H1 (cell line): ENCODE data around the gene FHIT. TPM values are rescaled to one million over a fixed set of nuclear protein-coding genes. Genes with fewer than 3 reads are reported as not detected.

ENCODE experiments used
- CTCF ChIA-PET: fragments of 300-600 bp; sonication (Branson Sonifier 250); formaldehyde crosslinking; loops from one replicate; lab custom pipeline; 2021; ENCODE audit not compliant: partially characterized antibody; lab: Charles Lee
- POLR2A ChIA-PET: fragments of 300-600 bp; sonication (Branson Sonifier 250); formaldehyde crosslinking; loops from one replicate; lab custom pipeline; 2021; ENCODE audit warnings: inconsistent platforms; ENCODE audit not compliant: partially characterized antibody; lab: Charles Lee
- DNase-seq, 2 experiments: peaks; one replicate each; pipeline versions ENCODE4 v3.0.0 to v3.0.0-alpha.2; 2010 to 2022; ENCODE audit warnings: low spot score in 2 of 2, low read depth in 1 of 2, mixed read lengths in 1 of 2
- FAIRE-seq: peaks from 2 replicates; lab custom pipeline; 2011; peaks lifted over from hg19 to GRCh38; lab: Jason Lieb, UNC
- H2AFZ ChIP-seq: 2 replicates; pipeline ENCODE4 v1.8.1; 2012; ENCODE audit warnings: low read length, inconsistent platforms
- H2AK5ac ChIP-seq: 2 replicates; pipeline ENCODE4 v1.6.1; 2013; ENCODE audit warnings: low read depth, low read length
- H2BK120ac ChIP-seq: replicated peaks from 2 replicates; pipeline ENCODE3; 2013; ENCODE audit warnings: low read depth, low read length, inconsistent platforms
- H2BK12ac ChIP-seq: 2 replicates; pipeline ENCODE4 v1.6.1; 2013; ENCODE audit warnings: low read depth, low read length
- H2BK15ac ChIP-seq: 2 replicates; pipeline ENCODE4 v1.6.1; 2013; ENCODE audit warnings: low read length
- H2BK20ac ChIP-seq: 2 replicates; pipeline ENCODE4 v1.6.1; 2013; ENCODE audit warnings: low read length
- H2BK5ac ChIP-seq: 2 replicates; pipeline ENCODE4 v1.6.1; 2013; ENCODE audit warnings: low read depth, low read length
- H3K14ac ChIP-seq: 2 replicates; pipeline ENCODE4 v1.6.1; 2013; ENCODE audit warnings: inconsistent platforms; ENCODE audit not compliant: insufficient read length
- H3K18ac ChIP-seq: 2 replicates; pipeline ENCODE4 v1.6.1; 2013; ENCODE audit warnings: low read length; ENCODE audit errors: extremely low read depth
- H3K23ac ChIP-seq: 2 replicates; pipeline ENCODE4 v1.6.1; 2013; ENCODE audit warnings: inconsistent platforms; ENCODE audit not compliant: insufficient read length
- H3K23me2 ChIP-seq: 2 replicates; pipeline ENCODE4 v1.6.1; 2013; ENCODE audit warnings: low read depth, low read length
- H3K27ac ChIP-seq: 2 replicates; pipeline ENCODE4 v1.6.1; 2011; ENCODE audit warnings: low read depth, low read length, inconsistent platforms
- H3K27me3 ChIP-seq, 4 experiments: replicated peaks in 1 of 4; 1 replicate in 1 of 4; 2 replicates in 3 of 4; pipeline versions ENCODE4 v1.6.1 to v1.8.1; 2011 to 2013; ENCODE audit warnings: low read length in 3 of 4, mild to moderate bottlenecking in 3 of 4, inconsistent platforms in 2 of 4, mixed read lengths in 2 of 4, moderate library complexity in 1 of 4; ENCODE audit not compliant: control insufficient read depth in 3 of 4, insufficient read depth in 3 of 4; ENCODE audit errors: extremely low read depth in 1 of 4
- H3K36me3 ChIP-seq, 4 experiments: 2 replicates each; pipeline versions ENCODE4 v1.6.1 to v1.8.1; 2011 to 2013; ENCODE audit warnings: mild to moderate bottlenecking in 4 of 4, low read length in 3 of 4, moderate library complexity in 2 of 4, control low read depth in 1 of 4, inconsistent platforms in 1 of 4; ENCODE audit not compliant: insufficient read depth in 4 of 4, control insufficient read depth in 2 of 4
- H3K4ac ChIP-seq: replicated peaks from 2 replicates; pipeline ENCODE3; 2013; ENCODE audit warnings: low read length, low read depth, mixed read lengths, inconsistent platforms; ENCODE audit not compliant: insufficient read length
- H3K4me1 ChIP-seq, 4 experiments: replicated peaks in 1 of 4; 1 replicate in 1 of 4; 2 replicates in 3 of 4; pipeline versions ENCODE4 v1.6.1 to v1.8.1; 2011 to 2013; ENCODE audit warnings: low read length in 3 of 4, inconsistent platforms in 2 of 4, mixed read lengths in 1 of 4; ENCODE audit not compliant: insufficient read depth in 4 of 4, control insufficient read depth in 3 of 4
- H3K4me2 ChIP-seq, 2 experiments: 2 replicates each; pipeline versions ENCODE4 v1.6.1 to v1.8.1; 2011 to 2013; ENCODE audit warnings: low read depth in 2 of 2, low read length in 2 of 2, control low read depth in 1 of 2, inconsistent platforms in 1 of 2, mild to moderate bottlenecking in 1 of 2; ENCODE audit not compliant: insufficient read depth in 1 of 2
- H3K4me3 ChIP-seq, 4 experiments: fragments of 200-600, 300-600 bp in 1 of 4; sonication (generic), shearing (Covaris generic), sonication (Bioruptor Twin) in 1 of 4; 2 replicates each; pipeline versions ENCODE4 v1.5.1 to v1.8.1; 2011 to 2016; ENCODE audit warnings: low read length in 4 of 4, low read depth in 3 of 4, control low read depth in 2 of 4, inconsistent platforms in 2 of 4, mild to moderate bottlenecking in 2 of 4, mixed read lengths in 1 of 4, moderate library complexity in 1 of 4; ENCODE audit not compliant: insufficient read depth in 2 of 4; ENCODE audit errors: extremely low read depth in 1 of 4
- H3K56ac ChIP-seq: replicated peaks from 2 replicates; pipeline ENCODE3; 2013; ENCODE audit warnings: low read depth, mild to moderate bottlenecking, mixed read lengths, low read length, inconsistent platforms; ENCODE audit not compliant: insufficient read length
- H3K79me1 ChIP-seq: 2 replicates; pipeline ENCODE4 v1.6.1; 2013; ENCODE audit warnings: low read depth, low read length, control low read depth
- H3K79me2 ChIP-seq, 2 experiments: 2 replicates each; pipeline versions ENCODE4 v1.6.1 to v1.8.1; 2012 to 2013; ENCODE audit warnings: low read length in 2 of 2, mild to moderate bottlenecking in 2 of 2, inconsistent platforms in 1 of 2; ENCODE audit not compliant: insufficient read depth in 2 of 2, control insufficient read depth in 1 of 2
- H3K9ac ChIP-seq, 4 experiments: replicated peaks in 1 of 4; 1 replicate in 1 of 4; 2 replicates in 3 of 4; pipeline versions ENCODE4 v1.6.1 to v1.8.1; 2011 to 2013; ENCODE audit warnings: low read depth in 3 of 4, low read length in 3 of 4, control low read depth in 2 of 4, mild to moderate bottlenecking in 2 of 4, moderate library complexity in 2 of 4, inconsistent platforms in 1 of 4; ENCODE audit errors: extremely low read depth in 1 of 4
- H3K9me3 ChIP-seq, 2 experiments: 2 replicates each; pipeline versions ENCODE4 v1.6.1 to v1.8.1; 2012 to 2013; ENCODE audit warnings: mild to moderate bottlenecking in 2 of 2, moderate library complexity in 2 of 2, control low read depth in 1 of 2, inconsistent platforms in 1 of 2, low read depth in 1 of 2, low read length in 1 of 2, mixed read lengths in 1 of 2; ENCODE audit not compliant: insufficient read depth in 2 of 2
- H4K20me1 ChIP-seq, 2 experiments: replicated peaks in 1 of 2; 2 replicates each; pipeline versions ENCODE3 to v1.8.1; 2011 to 2013; ENCODE audit warnings: inconsistent platforms in 2 of 2, low read length in 2 of 2, mild to moderate bottlenecking in 1 of 2; ENCODE audit not compliant: insufficient read depth in 2 of 2, control insufficient read depth in 1 of 2
- H4K5ac ChIP-seq: 2 replicates; pipeline ENCODE4 v1.6.1; 2013; ENCODE audit warnings: low read length, low read depth, mixed read lengths, inconsistent platforms; ENCODE audit not compliant: insufficient read length
- H4K8ac ChIP-seq: 2 replicates; pipeline ENCODE4 v1.8.0; 2013; ENCODE audit warnings: mild to moderate bottlenecking, moderate library complexity, low read length, inconsistent platforms; ENCODE audit not compliant: insufficient read depth; ENCODE audit errors: extremely low read depth
- H4K91ac ChIP-seq: replicated peaks from 2 replicates; pipeline ENCODE3; 2013; ENCODE audit warnings: low read length, mixed read lengths, inconsistent platforms; ENCODE audit not compliant: insufficient read length
- ATF2 ChIP-seq: IDR thresholded peaks from 2 replicates; pipeline ENCODE4 v1.6.1; 2012; ENCODE audit warnings: low read length, inconsistent platforms
- CBX8 ChIP-seq: fragments of 300-800, 300-1000 bp; sonication (generic); IDR thresholded peaks from 2 replicates; pipeline ENCODE4 v1.7.1; 2016; ENCODE audit warnings: low read depth, low read length, borderline replicate concordance
- EGR1 ChIP-seq: IDR thresholded peaks from 2 replicates; pipeline ENCODE4 v1.6.1; 2011; ENCODE audit warnings: low read depth, low read length, borderline replicate concordance
- HDAC6 ChIP-seq: IDR thresholded peaks from one replicate; pipeline ENCODE4 v1.7.1; 2012; ENCODE audit warnings: low read depth, mild to moderate bottlenecking, inconsistent platforms, low read length, moderate library complexity
- POLR2AphosphoS5 ChIP-seq: IDR thresholded peaks from 2 replicates; pipeline ENCODE4 v1.6.1; 2011; ENCODE audit warnings: low read depth, low read length
- RBBP5 ChIP-seq: IDR thresholded peaks from 2 replicates; pipeline ENCODE4 v1.7.1; 2012; ENCODE audit warnings: low read depth, mild to moderate bottlenecking, inconsistent platforms, low read length, moderate library complexity, borderline replicate concordance
- RFX5 ChIP-seq: IDR thresholded peaks from 2 replicates; pipeline ENCODE4 v1.6.1; 2011; ENCODE audit warnings: low read depth, low read length, improper control_type of control experiment, borderline replicate concordance
- SAP30 ChIP-seq: fragments of 300-600 bp; sonication (generic); IDR thresholded peaks from 2 replicates; pipeline ENCODE4 v1.7.1; 2012; ENCODE audit warnings: low read length, moderate library complexity, mild to moderate bottlenecking, inconsistent platforms; ENCODE audit not compliant: insufficient read depth, insufficient replicate concordance
- SIN3A ChIP-seq, 2 experiments: IDR thresholded peaks in 1 of 2; conservative IDR thresholded peaks in 1 of 2; 2 replicates each; pipeline ENCODE4 v1.6.1; 2011 to 2012; ENCODE audit warnings: low read length in 2 of 2, improper control_type of control experiment in 1 of 2, low read depth in 1 of 2, mild to moderate bottlenecking in 1 of 2
- SIRT6 ChIP-seq: IDR thresholded peaks from one replicate; pipeline ENCODE4 v1.7.1; 2012; ENCODE audit warnings: low read length, inconsistent platforms
- SIX5 ChIP-seq: IDR thresholded peaks from 2 replicates; pipeline ENCODE4 v1.6.1; 2011; ENCODE audit warnings: mild to moderate bottlenecking, low read depth, low read length
- SP4 ChIP-seq: IDR thresholded peaks from 2 replicates; pipeline ENCODE4 v1.6.1; 2012; ENCODE audit warnings: low read length, inconsistent platforms
- WGBS, 2 experiments: shearing (Covaris generic) in 1 of 2; methylation state at CpG; one replicate each; pipeline versions ENCODE4 v1.1.6 to v1.1.7; 2013 to 2015; ENCODE audit warnings: low lambda C conversion rate in 2 of 2, mixed read lengths in 2 of 2, inconsistent platforms in 1 of 2, low coverage in 1 of 2, missing lambda C conversion rate in 1 of 2; ENCODE audit not compliant: insufficient replicate concordance in 2 of 2, insufficient coverage in 1 of 2, insufficient read length in 1 of 2; ENCODE audit errors: extremely low coverage in 1 of 2, missing lambda C conversion rate in 1 of 2; 5-methylcytosine and 5-hydroxymethylcytosine counted together
- polyA plus RNA-seq, 7 experiments: library from polyadenylated mRNA; depleted of rRNA in 3 of 7; stranded (reverse) in 5 of 7; unstranded in 2 of 7; fragments of >200 nt in 5 of 7; fragments of 200-250 nt in 2 of 7; gene quantifications; 1 replicate in 5 of 7; 2 replicates in 1 of 7; 4 replicates in 1 of 7; pipeline versions ENCODE4 v1.2.1 to v1.2.3, GENCODE V29; 2011 to 2013; ENCODE audit warnings: missing spikeins in 2 of 7, mixed read lengths in 2 of 7
- total RNA-seq: library from RNA; stranded (reverse); fragmentation: NEBNext Ultra II Directional; extraction: Animal tissue kit (Norgen Biotek cat#: 25700); gene quantifications from 2 replicates; pipeline ENCODE4 v1.2.1, GENCODE V29; 2021
- TF ChIP-seq, protein P1 (sequence below): IDR thresholded peaks from 2 replicates; pipeline ENCODE4 v1.6.1; 2012; ENCODE audit warnings: inconsistent platforms

FHIT gene
- total and polyA plus RNA-seq, 2 of the 8 experiments (the other 6 are each of a cell fraction or from before 2014, with no cell fraction given), result 1.2 to 3.2 TPM

GRCh38 chr3:59734061-59734460 lies 1517.2 kb downstream of the FHIT start:
- TF ChIP-seq SP4 (no peak), ATF2 (no peak), RBBP5 (no peak), CBX8 (no peak), POLR2AphosphoS5 (no peak), EGR1 (no peak), SIX5 (no peak), HDAC6 (no peak), RFX5 (no peak), SAP30 (no peak), SIN3A (conservative IDR thresholded peaks at IDR 0.05 in 1 of 2, IDR thresholded peaks at IDR 0.05 in 1 of 2; ENCODE audit: low read depth in 1 of 2, low read length in 2 of 2) (no peak), SIRT6 (no peak)
- TF ChIP-seq, protein P1, sequence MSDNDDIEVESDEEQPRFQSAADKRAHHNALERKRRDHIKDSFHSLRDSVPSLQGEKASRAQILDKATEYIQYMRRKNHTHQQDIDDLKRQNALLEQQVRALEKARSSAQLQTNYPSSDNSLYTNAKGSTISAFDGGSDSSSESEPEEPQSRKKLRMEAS, result no peak
- TF ChIP-seq, all 59 proteins: peak for 0
- 83% methylated on average over 4 of the region's 4 CpGs; no CpG with 5 or more reads in 1 of the 2 experiments for WGBS, 2 experiments

More at GRCh38 chr3:59734061-59734460, 1517.2 kb downstream of the FHIT start:
- ChIA-PET CTCF (interaction anchor here (0.7 to 1.7 kb wide), 3 partner anchors 23 to 161 kb away, joined by 3 to 5 read pairs (median 3); no protein-coding TSS in a partner anchor), POLR2A (no interaction called here)
- Histone ChIP-seq H3K27me3 (no peaks in the 10 kb centered on the region), H2BK15ac (no peak overlapping the region), H3K4me2 (no peak overlapping the region), H4K91ac (no peak overlapping the region), H3K9me3 (no peaks in the 10 kb centered on the region), H3K18ac (no peak overlapping the region), H3K23ac (no peak overlapping the region), H2BK5ac (no peak overlapping the region), H2AK5ac (no peak overlapping the region), H2BK12ac (no peak overlapping the region), H3K27ac (no peak overlapping the region), H3K23me2 (no peaks in the 10 kb centered on the region), H3K79me1 (no peaks in the 10 kb centered on the region), H4K5ac (no peak overlapping the region), H3K9ac (no peak overlapping the region), H2BK20ac (no peak overlapping the region), H3K4ac (no peak overlapping the region), H4K20me1 (no peaks in the 10 kb centered on the region), H3K56ac (no peak overlapping the region), H3K4me1 (peaks cover 0 to 5% (median 0%) of the 10 kb centered on the region in 4 experiments; a peak in 1 of 7 replicates), H3K4me3 (no peak overlapping the region), H2AFZ (no peak overlapping the region), H3K36me3 (no peaks in the 10 kb centered on the region), H4K8ac (no peak overlapping the region), H2BK120ac (no peak overlapping the region), H3K79me2 (no peaks in the 10 kb centered on the region), H3K14ac (no peak overlapping the region)
- DNase-seq (no peak), FAIRE-seq (no peak)
